SKM-1 (cell line): Measurements from ENCODE around the gene A1BG.
"Not testable (repeated sequence)": the region's sequence is repeated elsewhere in the genome, so short reads cannot be mapped to it uniquely, and the experiment has no call there.

Experiments
- DNase-seq: peaks from one replicate; lab custom pipeline; 2025; ENCODE audit not compliant: unreplicated experiment; lab: John Stamatoyannopoulos, UW

Gene A1BG

GRCh38 chr19:58336820-58337219 lies 16.5 kb downstream of the A1BG start:
- DNase-seq: no peak

- DNase-seq: no peak
Observed at GRCh38 chr19:58336216-58336615, 17.1 kb downstream of the A1BG start.

- DNase-seq: no peak
Observed at GRCh38 chr19:58335630-58336029, 17.7 kb downstream of the A1BG start.

- no peak for DNase-seq
Observed at GRCh38 chr19:58334691-58335249, 18.5 kb downstream of the A1BG start.

GRCh38 chr19:58332697-58333096 lies 20.6 kb downstream of the A1BG start:
- no peak for DNase-seq

GRCh38 chr19:58330458-58330857 lies 22.8 kb downstream of the A1BG start:
- no peak for DNase-seq

GRCh38 chr19:58328999-58329398 lies 24.3 kb downstream of the A1BG start:
- DNase-seq: no peak

- DNase-seq: peak; percentile 56
Observed at GRCh38 chr19:58326914-58327726, 26.2 kb downstream of the A1BG start, which contains the start of gene ZSCAN22. ZSCAN22 (plus strand) TSS chr19:58326994; CDS start chr19:58334803, 7,809 bp downstream.

GRCh38 chr19:58326501-58326913 lies 26.8 kb downstream of the A1BG start:
- DNase-seq: no peak

GRCh38 chr19:58325311-58326022 lies 27.8 kb downstream of the A1BG start:
- DNase-seq: no peak

GRCh38 chr19:58319241-58319640 lies 34.1 kb downstream of the A1BG start:
- no peak for DNase-seq

GRCh38 chr19:58318297-58318696 lies 35.0 kb downstream of the A1BG start:
- DNase-seq: no peak

- DNase-seq: no peak
Observed at GRCh38 chr19:58317476-58318072, 35.7 kb downstream of the A1BG start.

- DNase-seq: no peak
Observed at GRCh38 chr19:58315580-58315979, 37.7 kb downstream of the A1BG start.

- no peak for DNase-seq
Observed at GRCh38 chr19:58311345-58311865, 41.9 kb downstream of the A1BG start.

- DNase-seq: not testable (repeated sequence)
Observed at GRCh38 chr19:58310685-58311084, 42.6 kb downstream of the A1BG start.

GRCh38 chr19:58307736-58308135 lies 45.6 kb downstream of the A1BG start:
- no peak for DNase-seq

- DNase-seq: no peak
Observed at GRCh38 chr19:58305932-58306323, 47.4 kb downstream of the A1BG start.

GRCh38 chr19:58305065-58305931 lies 48.0 kb downstream of the A1BG start, which contains the start of gene ERVK3-1:
ERVK3-1 (plus strand) TSS chr19:58305377; CDS start chr19:58312169, 6,792 bp downstream.
- DNase-seq: peak; percentile 74

GRCh38 chr19:58304748-58305064 lies 48.6 kb downstream of the A1BG start:
- no peak for DNase-seq
